ENCODE data around the gene PLAU. TPM values are rescaled to one million over a fixed set of nuclear protein-coding genes. Genes with fewer than 3 reads are reported as not detected.
"Not testable (repeated sequence)": the region's sequence is repeated elsewhere in the genome, so short reads cannot be mapped to it uniquely, and the experiment has no call there.

PLAU gene
- total RNA-seq, 2 experiments from 2014 or later = 0.74 to 2.0 TPM

DNA sequence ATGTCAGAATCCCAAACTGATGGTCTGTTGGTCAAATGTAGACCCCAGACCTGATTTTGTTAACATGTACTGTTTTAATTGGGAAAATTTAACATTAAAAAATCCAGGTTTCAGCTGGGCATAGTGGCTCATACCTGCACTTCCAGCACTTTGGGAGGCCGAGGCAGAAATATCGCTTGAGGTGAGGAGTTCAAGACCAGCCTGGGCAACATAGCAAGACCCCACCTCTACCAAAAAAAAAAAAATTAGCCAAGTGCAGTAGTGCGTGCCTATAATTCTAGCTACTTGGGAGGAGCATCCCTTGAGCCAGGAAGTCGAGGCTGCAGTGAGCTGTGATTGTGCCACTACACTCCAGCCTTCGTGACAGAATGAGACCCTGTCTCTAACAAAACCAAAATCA, 20.7 kb upstream of the PLAU start:
- Histone ChIP-seq H4K20me1 (ENCODE audit: insufficient read depth, low read length) (no peaks in the 10 kb centered on the region), H3K27ac (ENCODE audit: low read depth, low read length, poor library complexity, severe bottlenecking) (no peak overlapping the region), H3K9me3 (ENCODE audit: low read length) (no peaks in the 10 kb centered on the region), H3K36me3 (ENCODE audit: insufficient read depth, low read length) (no peaks in the 10 kb centered on the region), H3K9me2 (ENCODE audit: insufficient read depth, low read length) (no peaks in the 10 kb centered on the region), H2AFZ (ENCODE audit: low read length) (no peak overlapping the region), H3K4me1 (ENCODE audit: insufficient read depth, low read length, poor library complexity, severe bottlenecking) (no peaks in the 10 kb centered on the region), H3K4me3 (ENCODE audit: low read depth, low read length, poor library complexity, severe bottlenecking) (no peak overlapping the region), H3K79me2 (ENCODE audit: insufficient read depth, low read depth, low read length) (no peaks in the 10 kb centered on the region), H3K4me2 (ENCODE audit: low read length) (no peak overlapping the region)
- ChIA-PET POLR2A (interaction anchor here (0.6 to 0.7 kb wide), 3 partner anchors 74 to 538 kb away, joined by 4 to 7 read pairs (median 7); no protein-coding TSS in a partner anchor), CTCF (ENCODE audit: unreplicated experiment) (interaction anchor here (0.6 kb wide), 1 partner anchor 48 kb away, joined by 3 read pairs; no protein-coding TSS in a partner anchor)
- TF ChIP-seq, protein P1, sequence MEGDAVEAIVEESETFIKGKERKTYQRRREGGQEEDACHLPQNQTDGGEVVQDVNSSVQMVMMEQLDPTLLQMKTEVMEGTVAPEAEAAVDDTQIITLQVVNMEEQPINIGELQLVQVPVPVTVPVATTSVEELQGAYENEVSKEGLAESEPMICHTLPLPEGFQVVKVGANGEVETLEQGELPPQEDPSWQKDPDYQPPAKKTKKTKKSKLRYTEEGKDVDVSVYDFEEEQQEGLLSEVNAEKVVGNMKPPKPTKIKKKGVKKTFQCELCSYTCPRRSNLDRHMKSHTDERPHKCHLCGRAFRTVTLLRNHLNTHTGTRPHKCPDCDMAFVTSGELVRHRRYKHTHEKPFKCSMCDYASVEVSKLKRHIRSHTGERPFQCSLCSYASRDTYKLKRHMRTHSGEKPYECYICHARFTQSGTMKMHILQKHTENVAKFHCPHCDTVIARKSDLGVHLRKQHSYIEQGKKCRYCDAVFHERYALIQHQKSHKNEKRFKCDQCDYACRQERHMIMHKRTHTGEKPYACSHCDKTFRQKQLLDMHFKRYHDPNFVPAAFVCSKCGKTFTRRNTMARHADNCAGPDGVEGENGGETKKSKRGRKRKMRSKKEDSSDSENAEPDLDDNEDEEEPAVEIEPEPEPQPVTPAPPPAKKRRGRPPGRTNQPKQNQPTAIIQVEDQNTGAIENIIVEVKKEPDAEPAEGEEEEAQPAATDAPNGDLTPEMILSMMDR (conservative IDR thresholded peaks at IDR 0.05; ENCODE audit: low read length) = no peak
- TF ChIP-seq EZH2phosphoT487 (IDR thresholded peaks at IDR 0.05; ENCODE audit: borderline replicate concordance, low read depth, low read length) = no peak
- no peak for DNase-seq (ENCODE audit: low spot score)
- no TSS peak for BruUV-seq (replicated peaks)
- intact Hi-C loops (cut with micrococcal nuclease; ENCODE audit: unreplicated experiment) = no loop called here

DNA sequence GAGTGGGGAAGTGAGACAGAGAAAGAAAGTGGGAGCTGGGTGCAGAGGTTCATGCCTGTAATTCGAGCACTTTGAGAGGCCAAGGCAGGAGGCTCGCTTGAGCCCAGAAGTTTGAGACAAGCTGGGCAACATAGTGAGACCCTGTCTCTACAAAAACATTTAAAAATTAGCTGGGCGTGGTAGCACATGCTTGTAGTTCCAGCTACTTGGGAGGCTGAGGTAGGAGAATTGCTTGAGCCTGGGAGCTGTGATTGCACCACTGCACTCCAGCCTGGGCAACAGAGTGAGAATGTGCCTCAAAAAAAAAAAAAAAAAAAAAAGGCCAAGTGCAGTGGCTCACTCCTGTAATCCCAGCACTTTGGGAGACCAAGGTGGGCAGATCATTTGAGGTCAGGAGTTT, 20.1 kb upstream of the PLAU start:
- BruUV-seq (replicated peaks); H4K20me1 ChIP-seq (ENCODE audit: insufficient read depth, low read length); H3K36me3 ChIP-seq (ENCODE audit: insufficient read depth, low read length); H2AFZ ChIP-seq (ENCODE audit: low read length); DNase-seq (ENCODE audit: low spot score); H3K4me3 ChIP-seq (ENCODE audit: low read depth, low read length, poor library complexity, severe bottlenecking); H3K9me3 ChIP-seq (ENCODE audit: low read length); H3K9me2 ChIP-seq (ENCODE audit: insufficient read depth, low read length); H3K4me1 ChIP-seq (ENCODE audit: insufficient read depth, low read length, poor library complexity, severe bottlenecking); H3K27ac ChIP-seq (ENCODE audit: low read depth, low read length, poor library complexity, severe bottlenecking); intact Hi-C loops (cut with micrococcal nuclease; ENCODE audit: unreplicated experiment); H3K79me2 ChIP-seq (ENCODE audit: insufficient read depth, low read depth, low read length); H3K4me2 ChIP-seq (ENCODE audit: low read length): not testable (repeated sequence)
- POLR2A ChIA-PET = interaction anchor here (0.7 to 1.5 kb wide), 3 partner anchors 12 to 538 kb away, joined by 3 to 7 read pairs (median 3); no protein-coding TSS in a partner anchor
- CTCF ChIA-PET (ENCODE audit: unreplicated experiment) = interaction anchor here (0.6 to 1.6 kb wide), 3 partner anchors 38 to 222 kb away, joined by 3 read pairs; no protein-coding TSS in a partner anchor

DNA sequence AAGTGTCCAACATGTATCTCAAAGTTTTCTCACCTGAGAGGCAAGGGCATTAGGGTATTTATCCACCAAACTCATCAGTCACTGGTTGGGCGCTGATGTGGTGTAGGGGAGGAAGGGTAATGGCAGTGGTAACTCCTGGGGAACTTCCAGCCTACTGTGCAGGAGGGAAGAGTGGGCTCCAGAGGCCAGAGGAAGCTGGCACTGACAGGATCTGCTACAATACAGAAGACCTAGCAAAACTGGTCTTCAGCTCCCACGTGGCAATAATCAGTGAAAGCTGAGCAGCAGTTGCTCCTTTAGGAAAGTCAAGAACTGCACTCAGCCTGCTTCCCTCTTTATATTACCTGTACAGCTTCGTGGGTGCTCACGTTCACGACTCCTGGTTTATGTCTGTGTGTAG, 19.4 kb upstream of the PLAU start:
- Histone ChIP-seq H3K9me3 (ENCODE audit: low read length) (no peaks in the 10 kb centered on the region), H3K79me2 (ENCODE audit: insufficient read depth, low read depth, low read length) (no peaks in the 10 kb centered on the region), H3K36me3 (ENCODE audit: insufficient read depth, low read length) (no peaks in the 10 kb centered on the region), H3K4me3 (ENCODE audit: low read depth, low read length, poor library complexity, severe bottlenecking) (no peak overlapping the region), H3K9me2 (ENCODE audit: insufficient read depth, low read length) (no peaks in the 10 kb centered on the region), H3K4me2 (ENCODE audit: low read length) (no peak overlapping the region), H2AFZ (ENCODE audit: low read length) (no peak overlapping the region), H3K4me1 (ENCODE audit: insufficient read depth, low read length, poor library complexity, severe bottlenecking) (no peaks in the 10 kb centered on the region), H4K20me1 (ENCODE audit: insufficient read depth, low read length) (no peaks in the 10 kb centered on the region), H3K27ac (ENCODE audit: low read depth, low read length, poor library complexity, severe bottlenecking) (no peak overlapping the region)
- CTCF ChIA-PET (ENCODE audit: unreplicated experiment) = interaction anchor here (0.8 to 1.6 kb wide), 2 partner anchors 37 to 222 kb away, joined by 3 read pairs; no protein-coding TSS in a partner anchor
- intact Hi-C loops (cut with micrococcal nuclease; ENCODE audit: unreplicated experiment) = no loop called here
- TF ChIP-seq EZH2phosphoT487 (IDR thresholded peaks at IDR 0.05; ENCODE audit: borderline replicate concordance, low read depth, low read length) = no peak
- TF ChIP-seq, protein P1 (conservative IDR thresholded peaks at IDR 0.05; ENCODE audit: low read length) = no peak
- POLR2A ChIA-PET = interaction anchor here (1.0 to 1.5 kb wide), 4 partner anchors 11 to 173 kb away, joined by 3 read pairs; no protein-coding TSS in a partner anchor
- no TSS peak for BruUV-seq (replicated peaks)
- DNase-seq (ENCODE audit: low spot score) = no peak

All from OCI-LY7 (cell line).